ENCODE measurements around the gene BPTF. TPM values are rescaled to one million over a fixed set of nuclear protein-coding genes. Genes with fewer than 3 reads are reported as not detected.

BPTF gene
- total and polyA plus RNA-seq, 2 of the 13 experiments (the other 11 are each of a cell fraction or from before 2014, with no cell fraction given), result 43.5 to 66.1 TPM

DNA sequence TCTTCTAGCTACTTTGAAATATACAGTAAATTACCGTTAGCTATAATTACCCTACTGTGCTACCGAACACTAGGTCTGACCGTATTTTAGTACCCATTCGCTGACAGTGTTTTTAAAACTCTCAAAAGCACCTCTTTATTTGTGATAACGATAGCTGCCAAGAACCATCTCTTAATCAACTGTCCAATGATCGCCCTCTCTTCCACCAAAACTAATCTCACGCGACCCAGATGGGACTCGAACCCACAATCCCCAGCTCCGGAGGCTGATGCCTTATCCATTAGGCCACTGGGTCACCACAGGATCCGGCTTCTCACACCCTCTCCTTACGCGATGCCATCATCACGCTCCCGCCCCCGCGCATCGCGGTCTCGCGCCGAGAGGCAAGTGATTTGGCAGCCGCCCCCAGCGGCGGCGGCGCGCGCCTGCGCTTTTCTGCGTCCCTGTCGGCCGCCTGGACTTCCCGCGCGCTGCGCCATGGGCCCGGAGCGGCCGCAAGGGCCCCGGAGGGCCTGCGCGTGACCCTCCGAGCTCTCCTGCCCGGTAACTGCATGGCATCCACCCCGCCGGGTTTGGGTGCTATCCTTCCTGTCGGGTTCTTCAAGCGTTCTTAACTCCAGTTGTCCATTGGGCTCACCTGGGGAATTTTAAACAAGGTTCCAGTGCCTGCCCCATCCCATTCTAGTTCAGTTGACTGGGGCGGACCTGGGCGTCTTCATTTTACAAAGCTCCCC lies 194.5 kb downstream of the BPTF start (continued):
- TF ChIP-seq ZNF280D (CRISPR knock-in tag; IDR thresholded peaks at IDR 0.05) (peak; percentile 85; the same call in 1 of the 2 replicates), RBAK (CRISPR knock-in tag; IDR thresholded peaks at IDR 0.05) (no peak), PHF21A (CRISPR knock-in tag; IDR thresholded peaks at IDR 0.05) (peak; percentile 98), TIGD3 (CRISPR knock-in tag; IDR thresholded peaks at IDR 0.05; ENCODE audit: borderline replicate concordance) (no peak; the same call in 1 of the 2 replicates), ZNF18 (CRISPR knock-in tag; IDR thresholded peaks at IDR 0.05; ENCODE audit: insufficient replicate concordance) (peak; percentile 88), ZNF761 (CRISPR knock-in tag; conservative IDR thresholded peaks at IDR 0.05) (peak; percentile 57; the same call in 1 of the 2 replicates), PAF1 (CRISPR knock-in tag; IDR thresholded peaks at IDR 0.05) (no peak), ZBTB2 (CRISPR knock-in tag; IDR thresholded peaks at IDR 0.05; ENCODE audit: low read depth) (peak; percentile 77), GMEB2 (CRISPR knock-in tag; IDR thresholded peaks at IDR 0.05; ENCODE audit: low read depth) (peak; percentile 63), ZNF720 (CRISPR knock-in tag; IDR thresholded peaks at IDR 0.05) (no peak)
- TF ChIP-seq, protein P1, sequence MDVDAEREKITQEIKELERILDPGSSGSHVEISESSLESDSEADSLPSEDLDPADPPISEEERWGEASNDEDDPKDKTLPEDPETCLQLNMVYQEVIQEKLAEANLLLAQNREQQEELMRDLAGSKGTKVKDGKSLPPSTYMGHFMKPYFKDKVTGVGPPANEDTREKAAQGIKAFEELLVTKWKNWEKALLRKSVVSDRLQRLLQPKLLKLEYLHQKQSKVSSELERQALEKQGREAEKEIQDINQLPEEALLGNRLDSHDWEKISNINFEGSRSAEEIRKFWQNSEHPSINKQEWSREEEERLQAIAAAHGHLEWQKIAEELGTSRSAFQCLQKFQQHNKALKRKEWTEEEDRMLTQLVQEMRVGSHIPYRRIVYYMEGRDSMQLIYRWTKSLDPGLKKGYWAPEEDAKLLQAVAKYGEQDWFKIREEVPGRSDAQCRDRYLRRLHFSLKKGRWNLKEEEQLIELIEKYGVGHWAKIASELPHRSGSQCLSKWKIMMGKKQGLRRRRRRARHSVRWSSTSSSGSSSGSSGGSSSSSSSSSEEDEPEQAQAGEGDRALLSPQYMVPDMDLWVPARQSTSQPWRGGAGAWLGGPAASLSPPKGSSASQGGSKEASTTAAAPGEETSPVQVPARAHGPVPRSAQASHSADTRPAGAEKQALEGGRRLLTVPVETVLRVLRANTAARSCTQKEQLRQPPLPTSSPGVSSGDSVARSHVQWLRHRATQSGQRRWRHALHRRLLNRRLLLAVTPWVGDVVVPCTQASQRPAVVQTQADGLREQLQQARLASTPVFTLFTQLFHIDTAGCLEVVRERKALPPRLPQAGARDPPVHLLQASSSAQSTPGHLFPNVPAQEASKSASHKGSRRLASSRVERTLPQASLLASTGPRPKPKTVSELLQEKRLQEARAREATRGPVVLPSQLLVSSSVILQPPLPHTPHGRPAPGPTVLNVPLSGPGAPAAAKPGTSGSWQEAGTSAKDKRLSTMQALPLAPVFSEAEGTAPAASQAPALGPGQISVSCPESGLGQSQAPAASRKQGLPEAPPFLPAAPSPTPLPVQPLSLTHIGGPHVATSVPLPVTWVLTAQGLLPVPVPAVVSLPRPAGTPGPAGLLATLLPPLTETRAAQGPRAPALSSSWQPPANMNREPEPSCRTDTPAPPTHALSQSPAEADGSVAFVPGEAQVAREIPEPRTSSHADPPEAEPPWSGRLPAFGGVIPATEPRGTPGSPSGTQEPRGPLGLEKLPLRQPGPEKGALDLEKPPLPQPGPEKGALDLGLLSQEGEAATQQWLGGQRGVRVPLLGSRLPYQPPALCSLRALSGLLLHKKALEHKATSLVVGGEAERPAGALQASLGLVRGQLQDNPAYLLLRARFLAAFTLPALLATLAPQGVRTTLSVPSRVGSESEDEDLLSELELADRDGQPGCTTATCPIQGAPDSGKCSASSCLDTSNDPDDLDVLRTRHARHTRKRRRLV (CRISPR knock-in tag; IDR thresholded peaks at IDR 0.05), result no peak

Data from HepG2 (cell line).